ENCODE data around the gene M1AP.

Gene M1AP

DNA sequence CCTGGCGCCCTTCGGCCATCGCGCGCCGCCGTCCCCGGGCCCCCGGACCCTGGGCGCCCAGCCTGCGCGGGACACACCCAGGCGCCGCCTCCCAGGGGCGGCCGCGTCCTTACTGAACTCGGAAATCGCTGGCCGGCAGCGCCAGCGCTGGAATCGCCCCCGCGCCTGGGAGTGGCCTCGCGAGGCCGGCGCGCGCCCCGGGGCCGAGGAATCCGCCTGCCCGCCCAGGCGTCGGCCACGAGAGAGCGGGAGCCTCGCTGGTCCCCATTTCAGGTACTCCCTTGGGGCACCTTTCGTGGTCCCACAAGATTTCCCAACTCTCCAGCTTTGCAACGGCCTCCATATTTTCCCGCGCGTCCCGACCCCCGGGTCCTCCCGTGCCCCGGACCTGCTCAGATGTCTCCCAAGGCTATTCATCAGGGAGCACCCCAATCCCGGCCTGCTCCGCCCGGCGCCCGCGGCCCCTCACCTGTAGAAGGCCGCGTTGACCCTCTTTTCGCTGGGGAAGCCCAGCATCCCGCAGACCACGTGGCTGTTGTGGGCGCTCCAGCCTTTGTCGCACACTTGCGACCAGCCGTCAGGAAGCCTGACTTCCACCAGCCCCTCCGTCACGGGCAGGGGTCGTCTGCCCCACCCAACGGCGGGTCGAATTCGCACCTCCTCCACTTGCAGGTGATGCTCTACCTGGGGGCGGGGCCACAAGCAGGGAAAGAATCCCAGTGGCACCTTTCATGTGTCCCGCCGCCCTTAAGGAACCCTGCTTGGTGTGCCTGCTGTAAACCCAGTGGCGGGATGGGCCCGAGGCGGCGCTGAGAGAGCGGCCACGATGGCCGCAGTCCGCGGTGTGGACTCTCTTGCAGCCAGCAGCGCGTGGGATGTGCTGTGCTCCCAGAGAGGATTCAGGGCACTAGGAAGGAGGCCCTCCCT lies 99.0 kb downstream of the M1AP start:
- in situ Hi-C loops (cut with HindIII; ENCODE audit: low sequenced_read_pairs) = no loop called here
- peak overlapping the region; percentile 44 for H3K4me3 ChIP-seq (ENCODE audit: low read depth, low read length)
- TF ChIP-seq, protein P1, sequence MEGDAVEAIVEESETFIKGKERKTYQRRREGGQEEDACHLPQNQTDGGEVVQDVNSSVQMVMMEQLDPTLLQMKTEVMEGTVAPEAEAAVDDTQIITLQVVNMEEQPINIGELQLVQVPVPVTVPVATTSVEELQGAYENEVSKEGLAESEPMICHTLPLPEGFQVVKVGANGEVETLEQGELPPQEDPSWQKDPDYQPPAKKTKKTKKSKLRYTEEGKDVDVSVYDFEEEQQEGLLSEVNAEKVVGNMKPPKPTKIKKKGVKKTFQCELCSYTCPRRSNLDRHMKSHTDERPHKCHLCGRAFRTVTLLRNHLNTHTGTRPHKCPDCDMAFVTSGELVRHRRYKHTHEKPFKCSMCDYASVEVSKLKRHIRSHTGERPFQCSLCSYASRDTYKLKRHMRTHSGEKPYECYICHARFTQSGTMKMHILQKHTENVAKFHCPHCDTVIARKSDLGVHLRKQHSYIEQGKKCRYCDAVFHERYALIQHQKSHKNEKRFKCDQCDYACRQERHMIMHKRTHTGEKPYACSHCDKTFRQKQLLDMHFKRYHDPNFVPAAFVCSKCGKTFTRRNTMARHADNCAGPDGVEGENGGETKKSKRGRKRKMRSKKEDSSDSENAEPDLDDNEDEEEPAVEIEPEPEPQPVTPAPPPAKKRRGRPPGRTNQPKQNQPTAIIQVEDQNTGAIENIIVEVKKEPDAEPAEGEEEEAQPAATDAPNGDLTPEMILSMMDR (IDR thresholded peaks at IDR 0.05; ENCODE audit: low read depth, low read length, missing control alignments) = no peak
- no peak for DNase-seq (ENCODE audit: low read depth)

DNA sequence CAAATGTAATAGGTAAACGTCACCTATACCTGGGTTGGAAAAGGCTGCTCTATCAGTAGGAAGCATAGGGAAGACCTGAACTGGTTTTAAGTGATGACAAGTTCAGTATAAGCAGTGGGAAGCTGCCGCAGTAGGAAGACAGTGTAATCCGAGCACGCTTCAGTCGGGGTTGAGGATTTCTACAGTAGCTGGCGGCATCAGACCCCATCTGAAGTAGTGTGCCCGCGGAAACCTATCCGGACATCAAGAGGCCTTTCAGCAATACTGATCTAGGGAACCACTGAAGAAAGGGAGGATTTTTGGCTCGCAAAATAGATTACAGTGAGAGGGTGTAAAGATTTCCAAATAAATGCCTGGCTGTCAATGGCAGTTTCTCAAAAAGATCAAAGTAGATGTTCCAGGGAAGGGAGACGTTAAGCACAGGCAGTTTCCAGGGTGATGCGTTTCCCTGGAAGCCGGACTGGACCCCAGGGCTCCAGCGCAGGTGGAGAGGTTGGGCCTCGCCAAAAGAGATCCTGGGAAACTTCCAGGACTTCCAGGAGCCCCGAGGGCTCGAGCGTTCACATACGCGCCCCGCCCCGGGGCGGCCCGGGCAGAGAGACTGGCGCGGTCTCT lies 99.7 kb downstream of the M1AP start:
- peak overlapping the region; percentile 44 for H3K4me3 ChIP-seq (ENCODE audit: low read depth, low read length)

DNA sequence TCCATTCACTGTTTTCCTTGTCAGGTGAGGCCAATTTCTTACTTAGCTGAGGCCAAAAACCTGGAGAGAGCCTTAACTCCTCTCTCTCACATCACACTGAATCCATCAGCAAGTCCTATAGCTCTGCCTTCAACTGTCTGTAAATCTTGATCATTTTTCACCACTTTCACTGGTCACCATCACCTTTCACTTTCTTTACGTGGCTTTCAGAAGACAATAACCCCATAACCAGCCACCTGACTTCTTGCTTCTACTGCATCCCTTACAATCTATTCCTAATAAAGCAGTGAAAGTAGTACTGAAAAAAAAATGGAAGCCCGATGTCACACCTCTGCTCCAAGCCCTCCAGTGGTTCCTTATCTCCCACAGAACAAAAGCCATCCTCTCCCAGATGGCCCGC lies 102.1 kb downstream of the M1AP start:
- in situ Hi-C loops (cut with HindIII; ENCODE audit: low sequenced_read_pairs) = no loop called here
- DNase-seq (ENCODE audit: low read depth) = no peak
- TF ChIP-seq, protein P1 (IDR thresholded peaks at IDR 0.05; ENCODE audit: low read depth, low read length, missing control alignments) = no peak
- no peak overlapping the region for H3K4me3 ChIP-seq (ENCODE audit: low read depth, low read length)

More for the DNA sequence above, 99.7 kb downstream of the M1AP start:
- TF ChIP-seq, protein P1 (IDR thresholded peaks at IDR 0.05; ENCODE audit: low read depth, low read length, missing control alignments) = no peak
- no peak for DNase-seq (ENCODE audit: low read depth)
- in situ Hi-C loops (cut with HindIII; ENCODE audit: low sequenced_read_pairs) = no loop called here

DNA sequence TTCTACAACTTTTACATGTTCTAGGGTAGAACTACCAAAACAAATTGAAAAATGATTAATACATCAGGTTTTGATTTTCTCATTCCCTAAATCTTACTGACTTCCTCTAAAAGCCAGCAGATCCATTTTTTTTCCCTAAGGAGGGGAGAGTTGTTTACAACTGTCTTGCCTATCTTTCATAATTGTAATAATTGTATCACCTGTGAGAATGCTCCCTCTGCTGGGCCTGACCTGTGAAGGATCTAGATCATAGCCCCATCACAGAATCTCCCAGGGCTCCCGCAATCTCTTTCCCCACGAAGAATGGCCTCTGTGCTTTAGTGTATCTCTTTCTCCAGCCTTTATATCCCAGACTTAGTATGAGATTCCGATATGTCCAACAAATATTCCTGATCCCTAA lies 103.5 kb downstream of the M1AP start:
- in situ Hi-C loops (cut with HindIII; ENCODE audit: low sequenced_read_pairs) = no loop called here
- TF ChIP-seq, protein P1 (IDR thresholded peaks at IDR 0.05; ENCODE audit: low read depth, low read length, missing control alignments) = no peak
- no peak overlapping the region for H3K4me3 ChIP-seq (ENCODE audit: low read depth, low read length)
- DNase-seq (ENCODE audit: low read depth) = no peak

DNA sequence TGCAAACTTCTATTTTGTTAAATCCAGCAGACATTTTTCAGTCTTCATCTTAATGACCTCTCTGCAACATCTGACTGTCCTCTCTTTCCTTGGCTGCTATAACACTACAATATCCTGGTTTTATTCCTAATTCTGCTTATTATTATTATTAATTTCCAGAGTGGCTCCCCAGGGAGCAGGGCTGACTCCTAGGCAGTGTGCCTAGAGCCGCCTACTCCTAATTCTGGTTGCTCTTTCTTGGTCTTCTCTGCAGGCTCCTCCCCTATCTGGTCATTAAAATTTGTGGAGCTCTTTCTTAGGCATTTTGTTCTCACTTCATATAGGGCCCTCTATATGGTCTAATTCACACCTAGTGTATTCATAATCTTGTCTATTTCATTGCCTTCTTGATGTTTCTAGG lies 105.2 kb downstream of the M1AP start:
- no peak overlapping the region for H3K4me3 ChIP-seq (ENCODE audit: low read depth, low read length)
- DNase-seq (ENCODE audit: low read depth) = no peak
- TF ChIP-seq, protein P1 (IDR thresholded peaks at IDR 0.05; ENCODE audit: low read depth, low read length, missing control alignments) = no peak
- in situ Hi-C loops (cut with HindIII; ENCODE audit: low sequenced_read_pairs) = no loop called here

DNA sequence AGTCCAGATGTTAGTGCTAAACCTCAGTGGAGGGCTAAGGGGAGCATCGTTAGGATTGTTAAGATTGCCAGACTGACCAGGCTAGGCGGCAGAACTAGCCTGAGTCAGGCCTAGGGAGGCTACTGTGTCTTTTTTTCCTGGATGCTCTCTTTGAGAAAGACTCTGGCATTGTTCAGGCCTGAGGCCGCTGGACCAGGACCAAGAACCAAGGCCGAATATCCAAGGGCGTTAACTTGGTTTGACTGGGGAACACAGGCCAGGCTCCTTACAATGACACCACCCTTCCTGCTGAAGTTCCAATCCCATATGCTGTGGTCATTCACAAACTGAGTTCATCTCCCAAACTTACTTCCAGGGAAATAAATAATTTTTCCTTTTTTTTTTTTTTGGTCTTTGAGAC lies 107.8 kb downstream of the M1AP start:
- in situ Hi-C loops (cut with HindIII; ENCODE audit: low sequenced_read_pairs) = no loop called here
- H3K4me3 ChIP-seq (ENCODE audit: low read depth, low read length) = no peak overlapping the region
- no peak for DNase-seq (ENCODE audit: low read depth)
- TF ChIP-seq, protein P1 (IDR thresholded peaks at IDR 0.05; ENCODE audit: low read depth, low read length, missing control alignments) = no peak

Data from astrocyte of the cerebellum (primary cell).